Measurements from ENCODE around the gene ALDH18A1.

DNA sequence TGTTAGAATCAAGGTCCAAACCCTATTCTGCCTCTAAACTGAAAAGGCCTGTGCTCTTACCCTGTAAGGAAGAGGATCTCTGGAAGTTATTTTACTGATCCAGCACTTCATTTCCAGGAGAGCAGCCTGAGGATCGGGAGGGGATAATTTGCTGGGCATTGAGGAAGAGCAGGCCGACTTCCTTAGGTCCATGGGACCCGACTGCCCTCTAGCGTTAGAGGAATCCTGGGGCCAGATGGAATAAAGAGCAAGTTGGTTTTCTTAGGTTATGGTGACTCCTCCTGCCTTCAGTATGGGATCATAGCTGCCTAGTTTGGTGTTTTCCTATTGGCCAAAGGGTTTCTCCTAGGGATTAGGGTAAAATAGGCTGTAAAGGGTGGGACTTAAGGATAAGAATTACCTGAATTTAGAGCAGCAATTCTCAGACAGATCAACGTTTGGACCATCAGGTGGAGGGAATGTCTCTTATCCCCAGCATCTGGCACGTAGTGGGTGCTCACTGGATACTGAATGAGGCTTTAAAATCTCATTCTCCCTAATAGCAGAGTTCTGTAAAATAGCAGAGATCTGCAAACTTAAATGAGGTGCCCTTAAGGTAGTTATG is 55.3 kb downstream of the ALDH18A1 start:
- TF ChIP-seq, protein P1, sequence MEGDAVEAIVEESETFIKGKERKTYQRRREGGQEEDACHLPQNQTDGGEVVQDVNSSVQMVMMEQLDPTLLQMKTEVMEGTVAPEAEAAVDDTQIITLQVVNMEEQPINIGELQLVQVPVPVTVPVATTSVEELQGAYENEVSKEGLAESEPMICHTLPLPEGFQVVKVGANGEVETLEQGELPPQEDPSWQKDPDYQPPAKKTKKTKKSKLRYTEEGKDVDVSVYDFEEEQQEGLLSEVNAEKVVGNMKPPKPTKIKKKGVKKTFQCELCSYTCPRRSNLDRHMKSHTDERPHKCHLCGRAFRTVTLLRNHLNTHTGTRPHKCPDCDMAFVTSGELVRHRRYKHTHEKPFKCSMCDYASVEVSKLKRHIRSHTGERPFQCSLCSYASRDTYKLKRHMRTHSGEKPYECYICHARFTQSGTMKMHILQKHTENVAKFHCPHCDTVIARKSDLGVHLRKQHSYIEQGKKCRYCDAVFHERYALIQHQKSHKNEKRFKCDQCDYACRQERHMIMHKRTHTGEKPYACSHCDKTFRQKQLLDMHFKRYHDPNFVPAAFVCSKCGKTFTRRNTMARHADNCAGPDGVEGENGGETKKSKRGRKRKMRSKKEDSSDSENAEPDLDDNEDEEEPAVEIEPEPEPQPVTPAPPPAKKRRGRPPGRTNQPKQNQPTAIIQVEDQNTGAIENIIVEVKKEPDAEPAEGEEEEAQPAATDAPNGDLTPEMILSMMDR (IDR thresholded peaks at IDR 0.05 in 8 of 11, conservative IDR thresholded peaks at IDR 0.05 in 3 of 11), result peak; percentile 67 to 92 (median 79)
- no peak for TF ChIP-seq POLR2A (IDR thresholded peaks at IDR 0.05)
